Stimulated activated CD4-positive, alpha-beta T cell treated with anti-CD3 and anti-CD28 coated beads, TNF-alpha, amount 100 ng/mL, for 24 hours (primary cell): Measurements from ENCODE around the gene FOXK1.

Experiments used
- DNase-seq, 3 experiments: peaks; one replicate each; pipeline ENCODE4 v3.0.0-alpha.2; 2020; ENCODE audit warnings: low read depth in 3 of 3

FOXK1 gene

DNA sequence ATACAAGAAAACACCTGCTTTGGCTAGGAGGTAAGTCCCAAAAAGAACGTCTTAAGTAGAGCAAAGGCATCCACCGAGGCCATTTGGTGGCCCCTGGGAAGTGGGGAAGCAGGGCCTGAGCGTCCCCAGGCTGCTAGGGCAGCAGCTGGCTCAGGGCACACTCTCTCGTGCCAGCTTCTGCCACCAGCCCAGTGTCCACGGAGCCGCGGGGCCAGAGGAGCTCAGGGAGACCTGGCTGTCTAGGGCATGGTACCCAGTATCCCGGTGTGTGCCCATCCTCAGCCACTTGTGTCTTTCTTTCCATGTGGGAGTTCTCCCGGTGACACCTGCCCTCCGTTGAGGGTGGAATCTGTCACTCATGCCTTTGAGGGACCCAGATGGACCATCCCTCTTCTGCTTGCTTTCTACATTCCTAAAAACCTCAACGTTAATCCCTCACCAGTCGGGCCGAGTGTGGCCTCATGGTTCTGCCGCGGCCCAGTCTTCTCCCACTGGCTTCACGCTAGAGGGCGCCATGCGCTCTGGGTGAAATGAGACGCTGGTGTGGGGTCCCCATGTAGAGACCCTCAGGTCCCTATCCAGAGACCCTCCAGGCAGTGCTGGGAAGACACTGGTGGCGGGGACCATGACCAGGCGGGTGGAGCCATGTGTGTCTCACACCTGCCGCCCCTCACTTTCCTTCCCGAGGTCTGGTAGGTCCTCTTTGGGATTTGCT is 83.8 kb downstream of the FOXK1 start:
- DNase-seq: no peak

DNA sequence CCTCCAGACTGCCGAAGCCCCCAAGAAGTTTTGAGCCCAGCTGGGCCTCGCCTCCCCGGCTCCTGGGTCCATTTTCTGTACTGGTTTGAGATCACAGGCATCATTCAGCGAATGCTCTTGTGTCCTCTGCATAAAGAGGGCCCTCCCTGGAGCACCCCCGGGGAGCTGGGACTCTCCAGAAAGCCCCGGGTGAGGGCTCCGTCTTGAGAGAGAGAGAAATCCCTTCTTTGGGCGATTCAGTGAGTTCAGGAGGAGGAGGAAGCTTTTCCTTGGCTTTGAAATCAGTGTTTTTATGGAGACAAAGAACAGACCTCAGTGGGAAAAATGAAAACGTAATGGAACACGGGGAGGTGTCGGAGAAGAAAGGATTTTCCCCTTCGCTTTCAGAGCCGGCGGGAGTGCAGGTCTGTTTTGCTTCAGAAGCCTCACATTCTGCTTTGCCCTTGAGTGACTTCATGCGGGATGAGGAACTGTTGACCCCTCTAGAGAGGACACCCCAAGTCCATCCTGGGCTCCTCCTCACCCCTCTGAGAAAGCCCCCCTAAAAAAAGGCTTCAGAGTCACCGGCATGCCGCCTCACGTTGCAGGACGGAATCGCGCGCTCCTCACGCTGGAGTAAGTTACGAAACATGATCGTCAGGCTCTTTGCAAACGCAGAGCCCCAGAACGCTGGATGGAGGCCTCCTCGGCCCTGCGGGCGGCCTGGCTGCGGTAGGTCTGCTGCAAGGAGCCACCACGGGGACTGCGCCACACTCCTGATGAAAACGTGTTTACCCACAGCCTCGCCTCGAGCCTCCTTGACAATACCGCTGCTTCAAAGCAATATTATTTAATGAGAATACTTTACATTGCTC is 84.8 kb downstream of the FOXK1 start:
- no peak for DNase-seq

DNA sequence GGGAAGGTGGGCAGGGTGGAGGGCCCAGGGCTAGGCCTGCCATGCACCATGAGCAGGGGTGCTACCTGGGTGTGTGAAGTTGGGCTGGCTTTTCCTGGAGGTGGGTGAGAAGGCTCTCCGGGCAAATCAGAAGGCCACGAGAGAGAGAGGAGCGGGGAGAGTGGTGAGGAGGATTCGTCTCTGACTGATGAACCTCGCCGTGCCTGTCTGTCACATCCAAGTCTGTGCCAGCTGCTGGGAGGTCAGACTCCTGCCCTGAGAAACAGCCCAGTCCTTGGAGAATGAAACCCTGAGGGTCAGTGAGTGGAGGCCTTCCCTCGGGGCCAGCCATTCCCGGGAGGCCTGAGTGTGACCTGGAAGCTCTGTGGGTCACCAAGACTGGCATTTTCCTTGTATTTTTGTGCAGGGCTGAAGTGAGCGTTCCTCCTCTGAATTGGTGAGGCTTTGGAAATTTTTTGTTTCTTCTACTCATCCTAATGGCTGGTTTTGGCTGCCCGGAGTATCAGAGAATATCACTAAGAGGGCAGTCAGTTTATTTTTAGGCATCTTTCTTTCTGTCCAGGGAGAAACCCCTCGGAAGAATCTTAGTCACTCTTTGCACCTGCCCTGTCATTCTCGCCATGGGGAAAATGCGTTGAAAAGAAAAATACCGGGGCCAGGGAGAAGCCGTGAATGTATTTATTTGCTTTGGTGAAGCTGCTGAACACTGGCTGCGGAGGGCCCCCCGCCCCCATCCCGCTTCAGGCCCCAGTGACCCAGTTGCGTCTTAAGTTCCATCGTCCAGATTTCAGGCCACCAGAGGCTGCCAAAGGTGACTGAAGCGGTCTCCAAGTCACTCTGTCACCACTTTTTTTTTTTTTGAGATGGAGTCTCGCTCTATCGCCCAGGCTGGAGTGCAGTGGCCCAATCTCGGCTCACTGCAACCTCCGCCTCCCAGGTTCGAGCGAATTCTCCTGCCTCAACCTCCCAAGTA is 86.8 kb downstream of the FOXK1 start:
- no peak for DNase-seq

DNA sequence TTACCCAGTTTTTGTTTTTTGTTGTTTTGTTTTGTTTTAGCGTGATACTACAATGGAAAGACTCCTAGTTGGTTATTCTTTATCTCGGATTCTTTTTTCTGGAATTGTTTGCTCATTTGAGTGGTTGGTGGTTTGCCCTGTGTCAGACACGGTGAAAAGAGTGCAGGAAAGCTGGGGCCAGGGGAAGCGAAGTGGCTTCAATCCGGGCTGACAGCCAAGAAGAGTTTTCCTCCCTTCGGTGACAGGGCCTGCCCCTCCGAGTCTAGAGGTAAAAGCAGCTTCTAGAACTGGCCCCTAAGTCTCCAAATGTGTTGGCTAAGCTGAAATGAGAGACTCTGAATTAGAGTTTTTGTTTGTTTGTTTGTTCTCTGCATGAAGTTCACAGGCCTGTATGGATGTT is 87.7 kb downstream of the FOXK1 start:
- no peak for DNase-seq

DNA sequence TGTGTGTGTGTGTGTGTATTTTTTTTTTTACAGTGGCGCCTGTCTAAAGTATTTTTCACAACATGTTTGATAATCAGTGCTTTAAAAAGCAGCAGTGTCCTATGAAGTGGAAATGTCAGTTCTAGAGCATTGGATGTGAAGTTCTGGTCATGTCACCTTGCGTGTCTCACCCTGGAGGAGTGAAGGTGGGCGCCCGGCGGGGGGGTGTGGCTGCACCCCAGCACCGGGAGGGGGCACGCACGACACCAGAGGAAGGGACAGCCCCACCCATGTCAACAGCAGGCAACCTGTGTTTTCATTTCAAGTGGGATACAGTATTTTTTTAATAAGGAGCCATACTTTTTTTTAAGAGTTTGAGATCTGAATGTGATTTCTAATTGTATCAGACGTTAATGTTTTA is 88.8 kb downstream of the FOXK1 start:
- no peak for DNase-seq

DNA sequence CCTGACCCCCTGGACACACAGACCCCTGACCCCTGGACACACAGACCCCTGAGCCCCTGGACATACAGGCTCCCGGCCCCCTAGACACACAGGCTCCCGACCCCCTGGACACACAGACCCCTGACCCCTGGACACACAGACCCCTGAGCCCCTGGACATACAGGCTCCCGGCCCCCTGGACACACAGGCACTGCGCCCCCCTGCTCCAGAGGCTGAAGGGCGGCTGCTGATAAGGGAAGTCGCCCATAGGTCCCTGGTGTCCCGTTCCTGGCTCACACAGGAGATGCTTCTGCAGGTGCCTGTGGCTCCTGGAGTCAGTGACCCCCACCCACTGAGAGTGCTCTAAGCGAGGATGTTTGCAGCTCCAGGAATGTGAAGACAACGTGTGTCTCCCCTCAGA is 89.6 kb downstream of the FOXK1 start:
- DNase-seq: no peak

DNA sequence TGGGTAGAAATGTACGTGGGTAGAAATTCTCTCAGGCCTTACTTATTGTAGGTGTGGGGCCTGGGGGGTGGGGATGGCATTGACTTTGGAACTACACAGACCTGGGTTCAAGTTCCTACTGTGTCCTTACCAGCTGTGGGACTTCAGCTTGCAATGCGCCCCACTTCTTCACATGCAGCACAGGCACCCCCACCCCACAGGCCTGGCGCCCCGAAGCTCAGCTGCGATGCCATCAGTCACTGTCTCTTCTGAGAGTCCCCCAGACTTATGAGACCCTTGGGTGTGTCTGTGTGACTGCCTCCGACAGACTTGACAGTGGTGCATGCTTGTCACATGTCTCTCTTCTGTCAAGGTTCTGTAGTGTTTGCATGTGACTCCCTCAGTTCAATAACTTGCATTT is 90.2 kb downstream of the FOXK1 start:
- DNase-seq: no peak

DNA sequence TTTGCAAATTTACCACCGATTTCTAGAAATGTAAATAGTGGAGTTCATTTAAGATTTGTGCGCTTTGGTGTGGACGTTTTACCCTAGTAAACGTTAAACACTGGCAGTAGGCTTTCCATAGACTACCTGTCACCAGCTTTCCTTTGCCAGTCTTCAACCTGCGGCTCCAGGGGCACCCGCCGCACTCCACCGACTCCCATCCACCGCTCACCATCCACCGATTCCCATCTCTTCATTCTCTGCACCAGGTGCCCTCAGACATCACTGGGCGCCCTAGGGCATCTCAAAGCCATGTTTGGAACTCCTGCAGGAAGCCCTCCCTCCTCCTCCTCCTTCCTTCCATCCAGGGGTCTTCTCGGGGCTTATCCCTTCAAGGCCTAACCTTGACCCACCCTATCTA is 91.9 kb downstream of the FOXK1 start:
- no peak for DNase-seq

DNA sequence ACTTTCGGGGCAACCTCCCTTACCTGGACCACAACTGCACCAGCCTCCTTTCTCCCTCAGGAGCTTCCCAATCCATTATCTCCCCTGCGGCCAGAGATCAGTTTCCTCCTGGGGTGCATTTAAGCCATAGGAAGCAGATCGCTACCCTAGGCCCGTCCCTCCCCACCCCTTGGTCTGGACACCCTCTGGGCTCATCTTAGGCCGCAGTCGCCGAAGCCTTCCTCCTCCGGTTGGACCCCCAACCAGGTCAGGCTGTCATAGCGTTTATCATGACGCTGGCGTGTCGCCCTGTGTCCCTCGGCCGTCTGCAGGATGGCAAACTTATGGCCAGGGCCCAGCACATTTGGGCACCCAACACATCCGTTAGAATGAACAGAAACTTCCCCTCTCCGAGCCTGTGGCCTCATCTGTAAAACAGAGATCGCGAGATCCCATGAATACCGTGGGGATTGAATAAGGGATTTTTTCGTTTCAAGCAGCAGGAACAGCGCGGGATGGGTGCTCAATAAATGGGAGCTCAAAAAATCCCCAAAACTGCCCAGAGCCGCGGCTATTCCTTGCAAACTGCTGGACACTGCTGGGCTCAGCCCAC is 92.7 kb downstream of the FOXK1 start:
- DNase-seq: peak in 2 of 3 experiments; percentile 5 to 12

DNA sequence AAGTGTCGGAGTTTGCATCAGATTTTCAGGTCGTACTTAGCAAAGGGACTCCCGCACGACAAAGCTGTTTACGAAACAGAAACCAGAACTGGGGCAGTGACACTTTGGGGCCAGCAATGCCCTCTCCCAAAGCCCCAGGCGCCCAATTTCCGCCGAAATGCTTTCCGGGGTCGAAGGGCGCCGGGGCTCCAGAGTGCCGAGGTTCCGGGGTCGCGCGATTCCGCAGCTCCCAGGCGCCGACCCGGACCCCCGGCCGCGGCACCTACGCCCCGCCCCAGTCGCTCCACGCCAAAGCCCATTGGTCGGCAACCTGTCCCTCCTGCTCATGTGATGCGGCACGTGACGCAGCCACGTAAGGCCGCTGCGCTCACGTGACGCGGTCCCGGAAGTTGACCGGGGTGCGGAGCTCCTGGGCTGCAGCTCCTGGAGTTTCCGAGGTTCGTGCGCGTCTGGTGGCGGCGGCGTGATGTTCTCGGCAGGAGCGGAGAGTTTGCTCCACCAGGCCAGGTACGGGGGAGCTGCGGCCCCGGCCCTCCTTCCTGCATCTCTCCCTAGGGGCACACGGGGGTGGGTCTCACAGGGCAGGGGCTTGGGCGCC is 93.3 kb downstream of the FOXK1 start, which contains the start of gene AP5Z1:
AP5Z1 (plus strand) TSS at position 374 of the 598 bp plus-strand sequence; CDS start at position 467, 93 bp downstream.
- DNase-seq: peak; percentile 87 to 95 (median 89)

DNA sequence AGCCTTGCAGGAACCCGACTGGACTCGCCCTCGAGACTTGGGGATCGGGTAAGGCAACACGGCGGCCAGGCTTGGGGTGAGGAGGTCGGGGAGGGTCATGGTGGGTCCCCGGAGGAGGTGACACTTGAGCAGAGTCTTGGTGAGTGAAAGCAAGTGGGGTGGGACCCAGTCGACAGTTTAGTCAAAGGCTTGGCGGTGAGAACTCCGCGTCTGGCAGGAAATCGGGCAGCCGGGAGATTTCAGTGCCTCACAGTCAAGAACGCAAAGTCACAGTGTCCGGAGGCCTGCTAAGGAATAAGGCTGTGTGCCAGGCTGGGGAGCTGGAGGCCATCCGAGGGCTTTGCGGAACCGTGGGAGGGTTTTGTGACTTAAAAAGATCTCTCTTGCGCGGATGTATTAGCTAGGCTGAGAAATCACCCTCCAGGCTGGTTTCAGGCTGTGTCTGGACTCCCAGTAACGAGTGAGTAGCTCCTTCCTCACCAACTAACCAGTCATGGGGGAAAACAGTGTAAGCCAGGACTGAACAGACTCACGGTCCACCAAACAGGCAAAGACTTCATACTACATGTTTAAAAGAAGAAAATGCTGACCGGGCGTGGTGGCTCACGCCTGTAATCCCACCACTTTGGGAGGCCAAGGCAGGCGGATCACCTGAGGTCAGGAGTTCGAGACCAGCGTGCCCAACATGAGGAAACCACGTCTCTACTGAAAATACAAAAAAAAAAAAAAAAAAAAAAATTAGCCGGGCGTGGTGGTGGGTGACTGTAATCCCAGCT is 93.9 kb downstream of the FOXK1 start:
- DNase-seq: peak in 2 of 3 experiments; percentile 23 to 27

DNA sequence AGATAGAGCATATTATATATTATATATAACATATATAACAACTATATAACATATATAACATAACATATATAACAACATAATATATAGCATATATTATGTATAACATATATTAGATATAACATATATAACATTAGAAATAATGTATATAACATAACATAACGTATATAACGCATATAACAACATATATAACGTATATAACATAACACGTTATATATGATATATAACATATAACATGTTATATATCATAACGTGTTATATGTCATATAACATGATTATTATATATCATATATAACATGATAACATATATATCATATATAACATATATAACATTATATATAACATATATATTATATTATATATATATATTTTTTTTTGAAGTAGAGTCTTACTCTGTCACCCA is 97.0 kb downstream of the FOXK1 start:
- DNase-seq: no peak

DNA sequence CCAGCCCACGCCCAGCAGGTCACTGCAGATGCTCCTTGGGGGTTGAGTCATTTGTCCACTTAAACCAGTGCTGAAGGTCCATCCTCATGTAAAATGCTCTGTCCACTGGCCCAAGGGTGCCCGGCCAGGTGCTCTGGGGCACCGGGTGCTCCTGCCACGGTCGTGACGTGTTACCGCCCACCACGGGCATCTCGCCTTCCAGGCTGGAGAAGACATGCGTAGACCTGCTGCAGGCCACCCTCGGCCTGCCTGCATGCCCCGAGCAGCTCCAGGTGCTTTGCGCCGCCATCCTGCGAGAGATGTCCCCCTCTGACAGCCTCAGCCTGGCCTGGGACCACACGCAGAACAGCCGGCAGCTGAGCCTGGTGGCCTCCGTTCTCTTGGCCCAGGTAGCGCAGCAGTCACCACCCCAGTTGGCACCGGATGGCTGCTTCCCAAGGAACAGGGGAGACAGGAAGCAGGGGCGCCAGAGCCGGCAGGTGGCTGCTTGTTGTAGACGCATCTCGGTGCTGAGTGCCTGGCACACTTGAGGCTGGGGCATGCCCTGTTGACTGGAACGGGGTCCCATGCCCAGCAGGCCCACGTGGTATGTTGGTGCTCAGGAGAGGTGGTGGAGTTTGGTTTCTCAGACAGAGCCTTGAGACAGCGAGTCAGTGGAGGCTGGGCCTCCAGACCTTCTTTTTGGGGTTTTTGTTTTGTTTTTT is 99.4 kb downstream of the FOXK1 start:
- DNase-seq: no peak

DNA sequence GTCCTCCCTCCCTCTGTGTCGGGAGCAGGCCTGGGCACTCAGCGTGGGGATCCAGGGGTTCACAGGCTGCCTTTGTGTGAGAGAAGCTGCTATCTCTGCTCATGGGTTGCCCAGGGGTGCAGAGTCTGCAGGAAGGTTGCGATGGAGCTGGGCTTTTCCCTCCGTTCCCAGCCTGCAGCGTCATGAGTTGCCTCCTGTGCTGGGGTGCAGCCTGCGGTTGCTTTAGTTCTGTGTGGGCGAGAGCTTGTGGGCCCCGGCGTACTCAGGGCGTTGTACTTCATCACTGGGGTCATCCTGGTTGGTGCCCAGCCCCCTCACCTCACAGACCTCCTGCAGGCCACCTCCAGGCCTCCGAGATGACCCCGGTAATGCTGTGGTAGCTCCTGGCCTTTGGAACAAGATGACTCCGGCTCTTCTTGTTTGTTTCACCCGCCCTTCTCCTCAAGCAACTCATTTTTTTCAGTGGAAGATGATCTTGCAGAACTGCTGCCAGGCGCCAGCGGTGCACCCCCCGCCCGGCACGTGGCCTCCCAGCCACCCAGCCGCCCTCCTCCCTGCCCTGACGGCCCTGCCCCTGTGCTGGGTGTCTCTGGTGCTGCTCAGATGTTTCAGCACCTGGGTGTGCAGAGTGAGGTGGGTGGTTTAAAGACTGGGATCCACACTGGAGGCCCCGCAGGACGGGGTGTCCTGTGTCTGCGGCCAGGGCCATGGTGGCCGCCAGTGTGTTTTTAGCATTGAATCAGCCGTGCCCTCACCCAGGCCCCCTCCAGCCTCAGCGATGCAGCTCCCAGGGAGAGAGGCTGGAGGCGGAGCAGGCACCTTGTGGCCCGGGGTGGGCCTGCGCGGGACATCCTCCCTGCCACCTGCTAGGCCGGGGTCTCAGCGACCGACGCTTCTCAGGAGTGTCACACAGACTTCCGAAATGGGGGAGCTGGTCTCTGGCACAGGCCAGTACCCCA is 100.5 kb downstream of the FOXK1 start:
- no peak for DNase-seq

DNA sequence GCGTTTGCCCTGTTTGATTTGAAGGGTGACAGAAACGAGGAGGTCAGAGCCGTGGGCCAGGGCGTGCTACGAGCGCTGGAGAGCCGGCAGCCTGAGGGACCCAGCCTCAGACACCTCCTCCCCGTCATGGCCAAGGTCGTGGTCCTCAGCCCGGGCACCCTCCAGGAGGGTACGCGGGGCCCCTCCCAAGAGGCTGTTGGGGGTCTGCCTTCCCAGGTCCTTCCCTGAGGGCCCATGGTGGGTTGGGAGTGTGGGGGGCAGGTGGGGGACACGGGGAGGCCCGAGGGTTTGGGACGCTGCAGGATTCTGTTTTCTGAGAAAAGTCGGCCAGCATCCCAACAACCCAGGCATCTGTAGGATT is 101.2 kb downstream of the FOXK1 start:
- DNase-seq: no peak

DNA sequence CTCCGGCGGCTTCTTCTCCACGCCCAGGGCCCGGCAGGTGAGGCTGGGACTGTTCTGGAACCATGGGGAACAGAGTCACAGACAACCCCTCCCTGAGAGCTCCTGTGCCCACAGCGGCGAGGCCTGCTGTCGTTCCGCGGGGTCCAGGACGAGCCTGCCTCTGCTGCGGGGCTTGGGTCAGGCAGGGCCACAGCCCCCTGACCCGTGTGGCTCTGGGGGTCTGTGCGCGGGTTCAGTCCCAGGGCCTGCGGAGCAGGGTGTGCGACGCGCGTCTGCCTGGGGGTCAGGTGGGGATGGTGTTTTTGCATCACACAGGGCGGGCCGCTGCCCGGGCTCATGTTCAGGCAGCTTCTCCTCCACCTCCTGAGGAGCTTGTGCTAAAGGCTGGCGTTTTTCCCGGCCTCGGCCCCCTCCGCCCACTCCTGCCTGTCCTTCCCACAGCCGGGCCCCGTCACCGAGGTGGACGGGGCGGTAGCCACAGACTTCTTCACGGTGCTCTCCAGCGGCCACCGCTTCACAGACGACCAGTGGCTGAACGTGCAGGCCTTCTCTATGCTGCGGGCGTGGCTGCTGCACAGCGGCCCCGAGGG is 101.8 kb downstream of the FOXK1 start:
- DNase-seq: no peak

DNA sequence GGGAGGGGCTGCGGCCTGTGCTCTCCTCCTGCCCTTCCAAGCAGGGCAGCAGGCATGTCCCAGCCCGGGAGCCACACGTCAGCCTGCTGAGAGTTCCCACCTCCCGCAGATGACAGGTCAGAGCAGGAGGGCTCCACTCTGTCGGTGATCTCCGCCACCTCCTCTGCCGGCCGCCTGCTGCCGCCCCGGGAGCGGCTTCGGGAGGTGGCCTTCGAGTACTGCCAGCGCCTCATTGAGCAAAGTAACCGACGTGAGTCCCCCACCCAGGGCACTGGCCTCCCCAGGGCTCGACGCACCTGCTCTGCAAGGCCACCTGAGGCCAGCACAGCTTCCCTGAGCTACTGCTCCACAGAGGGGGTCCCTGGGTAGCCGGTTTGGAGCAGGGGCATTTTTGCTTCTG is 102.7 kb downstream of the FOXK1 start:
- DNase-seq: no peak

DNA sequence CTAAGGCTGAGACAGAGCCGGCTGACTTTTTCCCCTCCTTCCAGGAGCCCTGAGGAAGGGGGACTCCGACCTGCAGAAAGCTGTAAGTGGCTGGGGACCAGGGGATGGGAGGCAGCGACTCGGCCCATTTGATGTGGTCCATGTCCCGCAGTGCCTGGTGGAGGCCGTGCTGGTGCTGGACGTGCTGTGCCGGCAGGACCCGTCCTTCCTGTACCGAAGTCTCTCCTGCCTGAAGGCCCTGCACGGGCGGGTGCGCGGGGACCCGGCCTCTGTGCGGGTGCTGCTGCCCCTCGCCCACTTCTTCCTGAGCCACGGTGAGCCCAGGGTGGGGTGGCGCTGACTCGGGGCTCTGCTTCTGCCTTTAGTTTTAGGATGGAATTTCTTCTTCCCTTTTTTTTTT is 103.3 kb downstream of the FOXK1 start:
- no peak for DNase-seq
